ENCODE results near the gene GPR35.

DNA sequence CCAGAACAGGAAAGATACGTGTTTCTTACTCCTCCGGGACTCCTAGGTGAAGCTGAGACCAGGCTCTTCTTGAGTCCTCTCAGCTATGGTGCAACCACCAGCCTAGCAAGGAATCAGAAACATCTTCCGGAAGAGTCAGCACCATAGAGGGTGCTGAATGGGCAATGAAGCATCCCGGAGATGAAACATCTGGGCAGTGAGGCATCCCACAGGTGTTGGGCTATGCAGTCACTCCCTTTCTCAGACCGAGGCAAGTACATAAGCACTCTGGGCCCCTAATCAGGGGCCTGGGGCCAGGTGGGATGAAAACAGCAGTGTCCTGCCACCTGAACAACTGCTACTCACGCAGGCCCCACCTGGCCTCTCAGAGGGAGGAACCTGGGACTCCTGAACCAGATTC lies 40.2 kb upstream of the GPR35 start:
- TF ChIP-seq EZH2 (IDR thresholded peaks at IDR 0.05; ENCODE audit: low read length, unreplicated experiment): no peak
- TF ChIP-seq CTCF (conservative IDR thresholded peaks at IDR 0.05; ENCODE audit: low read depth, low read length): no peak

Measured in PC-3 (cell line).